Measurements from ENCODE around the gene PTPRN2.

PTPRN2 gene

GRCh38 chr7:158390460-158390859, 197.2 kb downstream of the PTPRN2 start:
- Histone ChIP-seq H3K4me1 (no peaks in the 10 kb centered on the region), H3K79me2 (peaks cover 9% of the 10 kb centered on the region), H3K27me3 (ENCODE audit: control insufficient read depth, insufficient read depth, low read length) (no peaks in the 10 kb centered on the region), H3K9ac (no peak overlapping the region), H2AFZ (no peak overlapping the region), H3K9me3 (ENCODE audit: control insufficient read depth, low read length) (no peaks in the 10 kb centered on the region), H3K4me2 (ENCODE audit: low read length) (no peak overlapping the region), H3K4me3 (ENCODE audit: low read depth, low read length) (no peak overlapping the region), H3K27ac (no peak overlapping the region), H3K36me3 (ENCODE audit: control insufficient read depth, insufficient read depth, low read length) (no peaks in the 10 kb centered on the region)
- TF ChIP-seq CTCF (IDR thresholded peaks at IDR 0.05) = no peak

- no peaks in the 10 kb centered on the region for H3K4me1 ChIP-seq
- H2AFZ ChIP-seq = no peak overlapping the region
- no peaks in the 10 kb centered on the region for H3K36me3 ChIP-seq (ENCODE audit: control insufficient read depth, insufficient read depth, low read length)
- TF ChIP-seq CTCF (IDR thresholded peaks at IDR 0.05) = no peak
- no peak overlapping the region for H3K4me3 ChIP-seq (ENCODE audit: low read depth, low read length)
- H3K27ac ChIP-seq = no peak overlapping the region
- H3K79me2 ChIP-seq = peaks cover 9% of the 10 kb centered on the region
- H3K27me3 ChIP-seq (ENCODE audit: control insufficient read depth, insufficient read depth, low read length) = no peaks in the 10 kb centered on the region
- H3K9me3 ChIP-seq (ENCODE audit: control insufficient read depth, low read length) = no peaks in the 10 kb centered on the region
- no peak overlapping the region for H3K4me2 ChIP-seq (ENCODE audit: low read length)
- no peak overlapping the region for H3K9ac ChIP-seq
Measured at GRCh38 chr7:158389514-158390425, 197.9 kb downstream of the PTPRN2 start.

GRCh38 chr7:158388928-158389327, 198.7 kb downstream of the PTPRN2 start:
- H3K27ac ChIP-seq = no peak overlapping the region
- TF ChIP-seq CTCF (IDR thresholded peaks at IDR 0.05) = no peak
- no peak overlapping the region for H3K9ac ChIP-seq
- no peaks in the 10 kb centered on the region for H3K27me3 ChIP-seq (ENCODE audit: control insufficient read depth, insufficient read depth, low read length)
- H3K4me2 ChIP-seq (ENCODE audit: low read length) = no peak overlapping the region
- no peak overlapping the region for H3K4me3 ChIP-seq (ENCODE audit: low read depth, low read length)
- no peak overlapping the region for H2AFZ ChIP-seq
- H3K4me1 ChIP-seq = no peaks in the 10 kb centered on the region
- H3K79me2 ChIP-seq = peaks cover 9% of the 10 kb centered on the region
- H3K9me3 ChIP-seq (ENCODE audit: control insufficient read depth, low read length) = no peaks in the 10 kb centered on the region
- no peaks in the 10 kb centered on the region for H3K36me3 ChIP-seq (ENCODE audit: control insufficient read depth, insufficient read depth, low read length)

- Histone ChIP-seq H3K9me3 (ENCODE audit: control insufficient read depth, low read length) (no peaks in the 10 kb centered on the region), H3K4me1 (no peaks in the 10 kb centered on the region), H3K27ac (no peak overlapping the region), H3K27me3 (ENCODE audit: control insufficient read depth, insufficient read depth, low read length) (no peaks in the 10 kb centered on the region), H3K4me3 (ENCODE audit: low read depth, low read length) (no peak overlapping the region), H3K36me3 (ENCODE audit: control insufficient read depth, insufficient read depth, low read length) (no peaks in the 10 kb centered on the region), H3K9ac (no peak overlapping the region), H3K79me2 (peaks cover 9% of the 10 kb centered on the region), H3K4me2 (ENCODE audit: low read length) (no peak overlapping the region), H2AFZ (no peak overlapping the region)
- TF ChIP-seq CTCF (IDR thresholded peaks at IDR 0.05) = no peak
Measured at GRCh38 chr7:158388072-158388471, 199.6 kb downstream of the PTPRN2 start.

GRCh38 chr7:158387546-158387891, 200.1 kb downstream of the PTPRN2 start:
- Histone ChIP-seq H3K4me3 (ENCODE audit: low read depth, low read length) (no peak overlapping the region), H3K79me2 (peaks cover 9% of the 10 kb centered on the region), H3K36me3 (ENCODE audit: control insufficient read depth, insufficient read depth, low read length) (no peaks in the 10 kb centered on the region), H3K27ac (no peak overlapping the region), H3K4me1 (no peaks in the 10 kb centered on the region), H3K9me3 (ENCODE audit: control insufficient read depth, low read length) (no peaks in the 10 kb centered on the region), H3K9ac (no peak overlapping the region), H2AFZ (no peak overlapping the region), H3K4me2 (ENCODE audit: low read length) (no peak overlapping the region), H3K27me3 (ENCODE audit: control insufficient read depth, insufficient read depth, low read length) (no peaks in the 10 kb centered on the region)
- TF ChIP-seq CTCF (IDR thresholded peaks at IDR 0.05) = no peak

Measured in parathyroid adenoma (tissue), 2 donors.